Common myeloid progenitor, CD34-positive (primary cell): ENCODE data around the gene CTRL.
A peak's percentile ranks its signal among the peaks of the same experiment; 100 is the strongest.
"Not testable (repeated sequence)": the region's sequence is repeated elsewhere in the genome, so short reads cannot be mapped to it uniquely, and the experiment has no call there.

Experiments
- CTCF ChIA-PET: fragments of 350-600 bp; sonication (Branson Sonifier 250); formaldehyde crosslinking; loops from one replicate; lab custom pipeline; 2021; ENCODE audit warnings: antibody characterized with exemption; lab: Charles Lee
- POLR2A ChIA-PET: fragments of 350-600 bp; sonication (Branson Sonifier 250); formaldehyde crosslinking; loops from one replicate; lab custom pipeline; 2021; ENCODE audit warnings: antibody characterized with exemption; lab: Charles Lee
- DNase-seq, 3 donors: peaks; one replicate each; pipeline versions ENCODE4 v3.0.0 to v3.0.0-alpha.2; 2013
- H3K27ac ChIP-seq, 2 experiments: 1 replicate in 1 of 2; 2 replicates in 1 of 2; pipeline ENCODE4 v1.7.0; 2013; ENCODE audit warnings: inconsistent platforms in 2 of 2, low read length in 2 of 2, mild to moderate bottlenecking in 2 of 2, low read depth in 1 of 2, moderate library complexity in 1 of 2; ENCODE audit not compliant: severe bottlenecking in 2 of 2, insufficient read depth in 1 of 2, poor library complexity in 1 of 2
- H3K27me3 ChIP-seq, 5 experiments: replicated peaks in 2 of 5; 1 replicate in 3 of 5; 2 replicates in 2 of 5; pipeline versions ENCODE4 v1.6.1 to v1.7.0; 2013; ENCODE audit warnings: low read length in 4 of 5, mild to moderate bottlenecking in 2 of 5, moderate library complexity in 2 of 5, inconsistent platforms in 1 of 5; ENCODE audit not compliant: insufficient read depth in 5 of 5, control insufficient read depth in 4 of 5
- H3K36me3 ChIP-seq, 4 experiments: 1 replicate in 2 of 4; 2 replicates in 2 of 4; pipeline versions ENCODE4 v1.6.1 to v1.7.0; 2013; ENCODE audit warnings: low read length in 3 of 4, control low read depth in 1 of 4, mild to moderate bottlenecking in 1 of 4; ENCODE audit not compliant: control insufficient read depth in 4 of 4, insufficient read depth in 4 of 4
- H3K4me1 ChIP-seq, 4 experiments: 1 replicate in 3 of 4; 2 replicates in 1 of 4; pipeline versions ENCODE4 v1.6.1 to v1.7.1; 2013; ENCODE audit warnings: low read length in 3 of 4, mild to moderate bottlenecking in 3 of 4, control low read depth in 1 of 4, inconsistent platforms in 1 of 4, moderate library complexity in 1 of 4; ENCODE audit not compliant: control insufficient read depth in 4 of 4, insufficient read depth in 4 of 4; ENCODE audit errors: control extremely low read depth in 1 of 4
- H3K4me3 ChIP-seq, 7 experiments: 1 replicate in 4 of 7; 2 replicates in 3 of 7; pipeline versions ENCODE4 v1.5.1 to v1.7.0; 2013; ENCODE audit warnings: mild to moderate bottlenecking in 7 of 7, low read length in 6 of 7, moderate library complexity in 6 of 7, inconsistent platforms in 2 of 7, low read depth in 2 of 7, control low read depth in 1 of 7; ENCODE audit not compliant: insufficient read depth in 4 of 7, control insufficient read depth in 1 of 7; ENCODE audit errors: extremely low read depth in 1 of 7
- H3K9me3 ChIP-seq, 5 experiments: 1 replicate in 4 of 5; 2 replicates in 1 of 5; pipeline versions ENCODE4 v1.6.1 to v1.7.1; 2013; ENCODE audit warnings: low read length in 4 of 5, mild to moderate bottlenecking in 2 of 5, inconsistent platforms in 1 of 5, low read depth in 1 of 5, moderate library complexity in 1 of 5; ENCODE audit not compliant: control insufficient read depth in 4 of 5, insufficient read depth in 2 of 5; ENCODE audit errors: control extremely low read depth in 1 of 5
- WGBS: methylation state at CpG from one replicate; pipeline ENCODE4 v1.1.5; 2013; ENCODE audit not compliant: insufficient coverage; 5-methylcytosine and 5-hydroxymethylcytosine counted together

CTRL gene

DNA sequence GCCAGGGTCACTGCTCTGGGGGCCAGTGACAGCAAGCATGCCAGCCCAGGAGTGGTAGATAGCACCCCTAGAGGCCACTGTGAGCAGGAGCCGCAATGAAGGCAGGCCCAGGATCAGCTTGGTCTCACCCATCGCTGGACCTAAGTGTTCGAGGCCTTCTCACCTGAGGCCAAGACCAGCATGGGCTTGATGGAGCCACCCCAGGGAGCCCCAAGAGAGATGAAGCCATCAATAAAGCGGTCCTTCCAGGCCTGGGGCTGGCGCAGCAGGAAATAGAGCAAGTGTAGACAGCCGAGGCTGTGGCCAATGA, 10.5 kb upstream of the CTRL start:
- Histone ChIP-seq H3K36me3 (peaks cover 0 to 36% (median 15%) of the 10 kb centered on the region in 4 experiments), H3K27me3 (no peaks in the 10 kb centered on the region), H3K4me1 (peaks cover 1 to 21% (median 15%) of the 10 kb centered on the region in 4 experiments), H3K4me3 (no peak overlapping the region), H3K27ac (no peak overlapping the region), H3K9me3 (no peaks in the 10 kb centered on the region)
- peak in 2 of 3 donors; percentile 32 to 37 for DNase-seq
- WGBS, result 90% methylated on average over 5 of the region's 6 CpGs
- ChIA-PET CTCF (interaction anchor here (0.8 to 2.6 kb wide), 22 partner anchors 9 to 285 kb away, joined by 3 to 10 read pairs (median 4); partner anchors contain the start of genes DDX28, DUS2 and SLC12A4), POLR2A (interaction anchor here (0.6 kb wide), 1 partner anchor 123 kb away, joined by 7 read pairs; no protein-coding TSS in a partner anchor)

DNA sequence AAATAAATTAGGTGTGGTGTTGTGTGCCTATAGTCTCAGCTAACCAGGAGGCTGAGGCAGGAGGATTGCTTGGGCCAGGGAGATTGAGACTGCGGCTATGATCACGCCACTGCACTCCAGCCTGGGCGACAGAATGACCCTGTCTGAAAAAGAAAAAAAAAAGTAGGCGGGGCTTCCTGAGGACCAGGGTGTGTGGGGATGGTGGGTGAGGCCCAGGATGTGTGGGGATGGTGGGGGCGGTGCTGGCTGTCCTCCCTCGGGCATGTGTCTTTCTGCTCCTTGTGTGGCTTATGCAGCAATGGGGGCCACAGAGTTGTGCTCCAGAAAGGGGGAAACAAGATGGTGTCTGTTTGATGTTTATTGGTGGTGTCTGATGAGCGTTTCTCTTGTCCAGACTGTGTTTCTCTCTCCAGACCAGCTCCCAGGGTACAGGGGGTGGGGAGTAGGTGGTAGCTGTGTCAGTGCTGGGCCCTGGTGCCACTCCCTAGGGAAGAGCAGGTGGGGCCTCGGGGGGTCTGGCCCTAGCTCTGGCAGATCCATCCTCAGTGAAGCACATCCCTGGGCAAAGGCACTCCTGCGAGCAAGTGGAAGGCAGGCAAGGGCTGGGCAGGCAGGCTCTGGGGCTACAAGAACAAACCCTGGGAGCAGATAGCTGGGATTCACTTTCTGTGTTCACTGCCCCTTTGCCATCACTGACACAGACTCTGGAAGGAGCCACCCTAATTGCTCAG, 10.0 kb upstream of the CTRL start:
- peaks cover 4 to 25% (median 19%) of the 10 kb centered on the region in 4 experiments for H3K4me1 ChIP-seq
- DNase-seq, result no peak
- H3K4me3 ChIP-seq, result no peak overlapping the region
- 97% methylated on average over 9 of the region's 9 CpGs for WGBS
- ChIA-PET POLR2A (interaction anchor here (0.6 kb wide), 1 partner anchor 123 kb away, joined by 7 read pairs; no protein-coding TSS in a partner anchor), CTCF (interaction anchor here (0.8 to 3.0 kb wide), 26 partner anchors 9 to 286 kb away, joined by 3 to 16 read pairs (median 4); partner anchors contain the start of genes DDX28, DUS2 and SLC12A4)
- H3K27me3 ChIP-seq, result no peaks in the 10 kb centered on the region
- no peak overlapping the region for H3K27ac ChIP-seq
- H3K36me3 ChIP-seq, result peaks cover 0 to 31% (median 15%) of the 10 kb centered on the region in 4 experiments
- H3K9me3 ChIP-seq, result no peaks in the 10 kb centered on the region

DNA sequence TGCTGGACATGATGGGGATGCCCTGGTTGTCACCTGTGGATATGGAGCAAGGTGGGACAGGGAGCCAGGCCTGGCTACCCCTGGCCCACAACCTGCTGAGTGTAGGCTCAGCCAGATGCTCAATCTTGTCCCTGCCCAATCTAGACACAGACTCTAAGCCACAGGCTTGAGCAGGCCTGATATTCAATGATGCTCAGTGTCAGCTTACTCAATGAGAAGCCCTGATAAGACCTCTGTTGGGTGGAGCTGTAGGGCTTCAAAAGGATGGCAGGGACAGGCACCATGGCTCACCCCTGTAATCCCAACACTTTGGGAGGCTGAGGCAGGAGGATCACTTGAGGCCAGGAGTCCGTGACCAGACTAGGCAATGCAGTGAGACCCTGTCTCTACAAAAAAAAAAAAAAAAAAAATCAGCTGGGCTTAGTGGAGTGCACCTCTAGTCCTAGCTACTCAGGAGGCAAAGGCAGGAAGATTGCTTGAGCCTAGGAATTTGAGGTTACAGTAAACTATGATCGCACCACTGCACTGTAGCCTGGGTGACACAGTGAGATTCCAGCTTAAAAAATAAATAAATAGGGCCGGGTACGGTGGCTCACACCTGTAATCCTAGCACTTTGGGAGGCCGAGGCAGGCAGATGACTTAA, 8.9 kb upstream of the CTRL start:
- no peak overlapping the region for H3K27ac ChIP-seq
- no peaks in the 10 kb centered on the region for H3K9me3 ChIP-seq
- no peak for DNase-seq
- CTCF ChIA-PET, result interaction anchor here (0.6 to 3.0 kb wide), 19 partner anchors 10 to 154 kb away, joined by 3 to 16 read pairs (median 4); partner anchors contain the start of genes DDX28 and DUS2
- H3K4me3 ChIP-seq, result no peak overlapping the region
- POLR2A ChIA-PET, result no interaction called here
- no peaks in the 10 kb centered on the region for H3K27me3 ChIP-seq
- peaks cover 4 to 30% (median 21%) of the 10 kb centered on the region in 4 experiments for H3K4me1 ChIP-seq
- H3K36me3 ChIP-seq, result peaks cover 0 to 20% (median 10%) of the 10 kb centered on the region in 4 experiments
- 100% methylated on average over 5 of the region's 5 CpGs for WGBS

DNA sequence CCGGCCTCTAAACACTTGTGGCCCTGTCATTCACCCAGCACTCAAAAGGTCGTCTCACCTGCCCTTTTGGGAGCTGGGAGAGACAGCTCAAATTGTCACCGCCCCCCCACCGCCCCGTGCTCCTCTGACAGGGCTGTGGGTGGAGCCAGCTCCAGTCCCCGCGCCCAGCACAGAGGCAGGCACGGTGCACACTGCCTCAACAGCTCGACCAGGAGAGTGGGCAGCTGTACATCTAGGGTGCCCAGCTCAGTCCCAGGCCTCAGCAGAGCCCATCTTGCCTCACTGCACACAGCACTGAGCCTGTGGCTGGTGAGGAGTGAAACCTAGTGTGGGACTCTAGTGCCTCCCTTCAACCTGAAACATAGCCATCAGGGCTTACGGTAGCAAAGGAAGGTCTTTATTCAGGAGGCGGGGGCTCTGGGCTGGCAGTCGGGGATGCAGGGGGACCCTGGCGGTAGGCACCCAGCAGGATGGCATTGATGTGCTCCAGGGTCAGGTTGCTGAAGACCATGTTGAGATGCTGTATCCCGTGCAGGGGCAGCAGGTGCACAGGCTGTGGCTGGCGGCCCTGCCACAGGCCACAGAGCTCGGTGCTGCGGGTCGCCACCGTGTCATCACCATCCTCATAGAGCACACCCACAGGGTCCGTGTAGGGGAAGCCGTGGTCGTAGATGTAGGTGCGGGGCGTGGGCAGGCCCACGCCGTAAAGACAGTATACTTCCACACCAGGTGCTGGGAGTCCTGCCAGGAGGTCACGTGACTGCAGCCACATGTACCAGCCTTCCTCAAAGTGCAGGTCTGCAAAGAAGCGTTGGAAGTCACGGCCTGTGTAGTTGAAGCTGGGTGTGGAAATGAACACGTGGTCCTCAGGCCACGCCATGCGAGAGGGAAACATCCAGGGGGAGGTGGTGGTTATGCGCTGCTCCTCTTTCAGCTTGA, 8.1 kb upstream of the CTRL start:
- ChIA-PET CTCF (interaction anchor here (0.6 to 3.0 kb wide), 16 partner anchors 11 to 153 kb away, joined by 3 to 16 read pairs (median 3); no protein-coding TSS in a partner anchor), POLR2A (interaction anchor here (0.6 kb wide), 1 partner anchor 277 kb away, joined by 3 read pairs; no protein-coding TSS in a partner anchor)
- no peaks in the 10 kb centered on the region for H3K9me3 ChIP-seq
- H3K4me3 ChIP-seq, result no peak overlapping the region
- H3K27me3 ChIP-seq, result no peaks in the 10 kb centered on the region
- H3K4me1 ChIP-seq, result peaks cover 4 to 36% (median 28%) of the 10 kb centered on the region in 4 experiments
- 70% methylated on average over 24 of the region's 33 CpGs for WGBS
- H3K36me3 ChIP-seq, result peaks cover 0 to 18% (median 12%) of the 10 kb centered on the region in 4 experiments
- DNase-seq, result peak; percentile 56 to 88 (median 85)
- H3K27ac ChIP-seq, result no peak overlapping the region

DNA sequence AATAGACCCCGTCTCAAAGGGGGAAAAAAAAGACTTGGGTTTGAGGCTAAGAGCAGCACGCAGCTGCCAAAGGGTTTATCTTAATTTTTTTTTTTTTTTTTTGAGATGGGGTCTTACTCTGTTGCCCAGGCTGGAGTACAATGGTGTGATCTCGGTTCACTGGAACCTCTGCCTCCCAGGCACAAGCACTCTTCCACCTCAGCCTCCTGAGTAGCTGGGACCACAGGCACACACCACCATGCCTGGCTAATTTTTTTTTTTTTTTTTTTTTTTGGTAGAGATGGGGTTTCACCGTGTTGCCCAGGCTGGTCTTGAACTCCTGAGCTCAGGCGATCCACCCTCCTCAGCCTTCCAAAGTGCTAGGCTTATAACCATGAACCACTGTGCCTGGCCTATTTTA, 6.1 kb upstream of the CTRL start:
- CTCF ChIA-PET, result interaction anchor here (1.2 to 21.3 kb wide), 4 partner anchors 21 to 103 kb away, joined by 3 to 359 read pairs (median 4); partner anchors contain the start of genes EDC4 and NRN1L
- POLR2A ChIA-PET, result interaction anchor here (1.4 kb wide), 1 partner anchor 9 kb away, joined by 4 read pairs; no protein-coding TSS in a partner anchor
- H3K9me3 ChIP-seq, H3K27me3 ChIP-seq, DNase-seq: not testable (repeated sequence)
- Histone ChIP-seq H3K4me3 (peak overlapping the region in 1 of 7 experiments; percentile 96), H3K4me1 (peaks cover 4 to 38% (median 29%) of the 10 kb centered on the region in 4 experiments), H3K27ac (peak overlapping the region in 1 of 2 experiments; percentile 88), H3K36me3 (peaks cover 0 to 28% (median 25%) of the 10 kb centered on the region in 4 experiments)
- 100% methylated on average over 2 of the region's 5 CpGs for WGBS
